SK-N-SH (cell line): ENCODE data around the gene MFAP4. TPM values are rescaled to one million over a fixed set of nuclear protein-coding genes. Genes with fewer than 3 reads are reported as not detected.

Experiments
- CTCF ChIA-PET: fragments of 300-600, 350-600 bp; formaldehyde crosslinking; extraction: SDS; loops from one replicate; lab custom pipeline; 2021; lab: Yijun Ruan, JAX
- POLR2A ChIA-PET: fragments of 350-600 bp; sonication (Branson Sonifier 250); formaldehyde crosslinking; extraction: SDS; loops from one replicate; lab custom pipeline; 2020; ENCODE audit warnings: antibody characterized with exemption, inconsistent platforms; lab: Yijun Ruan, JAX
- DNase-seq: peaks from one replicate; pipeline ENCODE4 v3.0.0; 2012
- H2AFZ ChIP-seq: fragments of 200-600 bp; sonication (generic); 2 replicates; pipeline ENCODE4 v1.8.1; 2016; ENCODE audit warnings: antibody characterized with exemption, mild to moderate bottlenecking, low read depth
- H3F3A ChIP-seq: fragments of 200-600 bp; sonication (generic); replicated peaks from 2 replicates; pipeline ENCODE3; 2016; ENCODE audit warnings: antibody characterized with exemption, mild to moderate bottlenecking; ENCODE audit not compliant: insufficient read depth
- H3K27ac ChIP-seq, 2 experiments: fragments of 200-500 bp in 1 of 2; fragments of 200-600 bp in 1 of 2; sonication (Bioruptor generic) in 1 of 2; sonication (generic), shearing (Covaris generic) in 1 of 2; 2 replicates each; pipeline versions ENCODE4 v1.5.1 to v1.6.1; 2014 to 2016; ENCODE audit warnings: low read depth in 2 of 2, inconsistent platforms in 1 of 2, low read length in 1 of 2, mild to moderate bottlenecking in 1 of 2, mixed read lengths in 1 of 2
- H3K27me3 ChIP-seq: fragments of 200-600 bp; sonication (generic), shearing (Covaris generic); 2 replicates; pipeline ENCODE4 v1.6.1; 2016; ENCODE audit warnings: mixed run types; ENCODE audit not compliant: insufficient read depth
- H3K36me3 ChIP-seq, 2 experiments: fragments of 200-500 bp in 1 of 2; fragments of 200-600 bp in 1 of 2; sonication (Bioruptor generic) in 1 of 2; sonication (generic) in 1 of 2; replicated peaks in 1 of 2; 2 replicates each; pipeline versions ENCODE3 to v1.5.1; 2014 to 2016; ENCODE audit warnings: low read length in 1 of 2, mild to moderate bottlenecking in 1 of 2; ENCODE audit not compliant: insufficient read depth in 2 of 2, control insufficient read depth in 1 of 2
- H3K4me1 ChIP-seq, 2 experiments: fragments of 200-500 bp in 1 of 2; fragments of 200-600 bp in 1 of 2; sonication (Bioruptor generic) in 1 of 2; sonication (generic), shearing (Covaris generic) in 1 of 2; 2 replicates each; pipeline versions ENCODE4 v1.5.1 to v1.6.1; 2014 to 2016; ENCODE audit warnings: low read depth in 1 of 2, low read length in 1 of 2, mixed run types in 1 of 2; ENCODE audit not compliant: insufficient read depth in 2 of 2, control insufficient read depth in 1 of 2
- H3K4me2 ChIP-seq: fragments of 200-600 bp; sonication (generic), shearing (Covaris generic); 2 replicates; pipeline ENCODE4 v1.6.1; 2017; ENCODE audit warnings: mixed run types
- H3K4me3 ChIP-seq, 2 experiments: fragments of 200-500 bp in 1 of 2; fragments of 200-600 bp in 1 of 2; sonication (Bioruptor generic) in 1 of 2; sonication (generic), shearing (Covaris generic) in 1 of 2; 2 replicates each; pipeline versions ENCODE4 v1.5.1 to v1.8.1; 2014 to 2016; ENCODE audit warnings: low read depth in 2 of 2, inconsistent platforms in 1 of 2, low read length in 1 of 2, mild to moderate bottlenecking in 1 of 2, mixed read lengths in 1 of 2, moderate library complexity in 1 of 2
- H3K79me2 ChIP-seq: fragments of 200-600 bp; sonication (generic); 2 replicates; pipeline ENCODE4 v1.8.1; 2017; ENCODE audit warnings: mild to moderate bottlenecking; ENCODE audit not compliant: insufficient read depth
- H3K9ac ChIP-seq: fragments of 200-600 bp; sonication (generic); 2 replicates; pipeline ENCODE4 v1.6.1; 2017; ENCODE audit warnings: mixed run types
- H3K9me2 ChIP-seq: fragments of 200-600 bp; sonication (generic); 2 replicates; pipeline ENCODE4 v1.6.1; 2017; ENCODE audit warnings: mixed run types
- H3K9me3 ChIP-seq: fragments of 200-600 bp; sonication (generic); 2 replicates; pipeline ENCODE4 v1.6.1; 2017; ENCODE audit warnings: mixed run types, mild to moderate bottlenecking, moderate library complexity
- H4K20me1 ChIP-seq: fragments of 200-600 bp; sonication (generic); 2 replicates; pipeline ENCODE4 v1.6.1; 2017; ENCODE audit warnings: mild to moderate bottlenecking, mixed run types; ENCODE audit not compliant: insufficient read depth
- EZH2phosphoT487 ChIP-seq: fragments of 200-600 bp; sonication (generic); IDR thresholded peaks from 2 replicates; pipeline ENCODE4 v1.6.1; 2017; ENCODE audit warnings: low read depth, mixed run types, mild to moderate bottlenecking, antibody characterized with exemption, moderate library complexity, borderline replicate concordance
- FOSL2 ChIP-seq: IDR thresholded peaks from 2 replicates; pipeline ENCODE4 v1.4.0; 2012; ENCODE audit warnings: low read depth, mild to moderate bottlenecking, moderate library complexity, borderline replicate concordance
- FOXM1 ChIP-seq: IDR thresholded peaks from 2 replicates; pipeline ENCODE4 v1.4.0; 2012; ENCODE audit warnings: low read depth, mild to moderate bottlenecking
- GABPA ChIP-seq: IDR thresholded peaks from 2 replicates; pipeline ENCODE4 v1.4.0; 2012; ENCODE audit warnings: low read depth, mild to moderate bottlenecking
- GATA2 ChIP-seq: sonication (generic); formaldehyde crosslinking; IDR thresholded peaks from 2 replicates; pipeline ENCODE4 v1.5.0; 2020; ENCODE audit warnings: mild to moderate bottlenecking, missing genetic modification reagents
- IRF3 ChIP-seq: fragments of 150-350 bp; IDR thresholded peaks from 2 replicates; pipeline ENCODE4 v1.6.1; 2016; ENCODE audit warnings: mild to moderate bottlenecking, low read depth, low read length
- JUND ChIP-seq: IDR thresholded peaks from 2 replicates; pipeline ENCODE4 v1.4.0; 2012
- MEF2A ChIP-seq: IDR thresholded peaks from 2 replicates; pipeline ENCODE4 v1.4.0; 2012; ENCODE audit warnings: low read depth, borderline replicate concordance
- NFIC ChIP-seq: IDR thresholded peaks from 2 replicates; pipeline ENCODE4 v1.4.0; 2012; ENCODE audit warnings: borderline replicate concordance
- PBX3 ChIP-seq: IDR thresholded peaks from 2 replicates; pipeline ENCODE4; 2012
- RAD21 ChIP-seq: IDR thresholded peaks from 2 replicates; pipeline ENCODE4 v1.6.1; 2012; ENCODE audit warnings: mild to moderate bottlenecking, low read length
- RCOR1 ChIP-seq: fragments of 150-350 bp; IDR thresholded peaks from 2 replicates; pipeline ENCODE4 v1.6.1; 2017; ENCODE audit warnings: antibody characterized with exemption, low read length
- REST ChIP-seq: IDR thresholded peaks from 2 replicates; pipeline ENCODE4 v1.6.1; 2012; ENCODE audit warnings: mild to moderate bottlenecking, low read depth, low read length, moderate library complexity
- RFX5 ChIP-seq: IDR thresholded peaks from 2 replicates; pipeline ENCODE4 v1.6.1; 2012; ENCODE audit warnings: mild to moderate bottlenecking, improper control_type of control experiment, low read length
- RXRA ChIP-seq: IDR thresholded peaks from 2 replicates; pipeline ENCODE4 v1.4.0; 2012; ENCODE audit warnings: low read depth, mild to moderate bottlenecking, borderline replicate concordance
- SMC3 ChIP-seq: IDR thresholded peaks from 2 replicates; pipeline ENCODE4 v1.6.1; 2012; ENCODE audit warnings: low read depth, low read length, improper control_type of control experiment
- TEAD4 ChIP-seq: IDR thresholded peaks from 2 replicates; pipeline ENCODE4 v1.4.0; 2012; ENCODE audit warnings: mild to moderate bottlenecking, borderline replicate concordance; ENCODE audit not compliant: insufficient read depth
- USF1 ChIP-seq: IDR thresholded peaks from 2 replicates; pipeline ENCODE4 v1.4.0; 2012; ENCODE audit warnings: low read depth, borderline replicate concordance
- YY1 ChIP-seq: IDR thresholded peaks from 2 replicates; pipeline ENCODE4 v1.4.0; 2012; ENCODE audit warnings: low read depth, mild to moderate bottlenecking
- WGBS: methylation state at CpG from one replicate; pipeline ENCODE4 v1.1.6; 2017; ENCODE audit warnings: low lambda C conversion rate; 5-methylcytosine and 5-hydroxymethylcytosine counted together
- polyA plus RNA-seq, 3 experiments: library from polyadenylated mRNA; depleted of rRNA; stranded (reverse); fragments of >200 nt; gene quantifications; 2 replicates each; pipeline ENCODE4 v1.2.3, GENCODE V29; 2012

MFAP4 gene
- polyA plus RNA-seq, 1 of the 3 experiments (the other 2 are of a cell fraction) = 120 TPM

GRCh38 chr17:19411631-19412030, 24.6 kb upstream of the MFAP4 start:
- Histone ChIP-seq H3K9ac (peak overlapping the region; percentile 59; the same call in 1 of the 2 replicates), H3K79me2 (peaks cover 4% of the 10 kb centered on the region; the same call in 1 of the 2 replicates), H3K9me2 (no peaks in the 10 kb centered on the region), H3F3A (peaks cover 7% of the 10 kb centered on the region), H4K20me1 (no peaks in the 10 kb centered on the region), H3K36me3 (peaks cover 0 to 12% of the 10 kb centered on the region in 2 experiments), H2AFZ (peak overlapping the region; percentile 84; the same call in 1 of the 2 replicates), H3K27ac (peak overlapping the region in 1 of 2 experiments; percentile 86; a peak in 2 of 4 replicates), H3K4me2 (peak overlapping the region; percentile 90), H3K27me3 (no peaks in the 10 kb centered on the region), H3K4me1 (peaks cover 17 to 40% of the 10 kb centered on the region in 2 experiments; a peak in 3 of 4 replicates), H3K4me3 (peak overlapping the region; percentile 50 to 78), H3K9me3 (no peaks in the 10 kb centered on the region)
- peak; percentile 73 for DNase-seq
- WGBS = 23% methylated on average over 4 of the region's 9 CpGs
- TF ChIP-seq SMC3 = no peak
- 0 out of 2 replicates have a peak, but pooled peaks have one; percentile 23 for TF ChIP-seq YY1
- ChIA-PET CTCF (interaction anchor here (1.0 to 7.4 kb wide), 7 partner anchors 12 to 355 kb away, joined by 3 to 79 read pairs (median 5); partner anchors contain the start of gene B9D1), POLR2A (interaction anchor here (0.6 to 3.2 kb wide), 6 partner anchors 21 to 47 kb away, joined by 3 to 22 read pairs (median 6); partner anchors contain the start of gene MAPK7)

GRCh38 chr17:19410875-19411620, 24.1 kb upstream of the MFAP4 start, which contains the start of gene RNF112:
Gene RNF112 (plus strand): TSS chr17:19411232. CDS start chr17:19411409, 177 bp downstream.
- Histone ChIP-seq H3K4me3 (peak within 1 kb of the TSS; percentile 50 to 78), H3F3A (peaks cover 7% of the 10 kb centered on the region), H3K79me2 (peaks cover 4% of the 10 kb centered on the region; the same call in 1 of the 2 replicates), H3K36me3 (peaks cover 0 to 12% of the 10 kb centered on the region in 2 experiments), H3K27ac (peak within 1 kb of the TSS; percentile 53 to 86; a peak in 3 of 4 replicates), H4K20me1 (no peaks in the 10 kb centered on the region), H3K4me2 (peak within 1 kb of the TSS; percentile 90), H3K9ac (peak within 1 kb of the TSS; percentile 59; the same call in 1 of the 2 replicates), H3K4me1 (peaks cover 17 to 40% of the 10 kb centered on the region in 2 experiments; a peak in 3 of 4 replicates), H2AFZ (peak within 1 kb of the TSS; percentile 84), H3K27me3 (no peaks in the 10 kb centered on the region), H3K9me2 (no peaks in the 10 kb centered on the region), H3K9me3 (no peaks in the 10 kb centered on the region)
- 20% methylated on average over 23 of the region's 23 CpGs for WGBS
- DNase-seq = peak; percentile 92
- ChIA-PET CTCF (interaction anchor here (0.6 to 7.4 kb wide), 14 partner anchors 9 to 355 kb away, joined by 3 to 79 read pairs (median 4); partner anchors contain the start of genes B9D1, MAPK7 and MFAP4), POLR2A (interaction anchor here (0.6 to 3.2 kb wide), 8 partner anchors 22 to 450 kb away, joined by 3 to 22 read pairs (median 4); partner anchors contain the start of gene MAPK7)
- TF ChIP-seq MEF2A (no peak), REST (no peak), JUND (no peak), IRF3 (no peak), FOSL2 (no peak), FOXM1 (no peak), USF1 (no peak), RCOR1 (no peak), GABPA (no peak), NFIC (peak; percentile 48), TEAD4 (no peak), RAD21 (peak; percentile 70), RFX5 (no peak), RXRA (no peak), GATA2 (peak; percentile 87), YY1 (no peak), PBX3 (peak; percentile 30; the same call in 1 of the 2 replicates), EZH2phosphoT487 (no peak)
